OCI-LY1 (cell line): ENCODE data around the gene CCR3.

Experiments used
- H2AFZ ChIP-seq: fragments of 200-600 bp; sonication (generic), shearing (Covaris generic); 2 replicates; pipeline ENCODE4 v1.6.0; 2014; ENCODE audit warnings: antibody characterized with exemption, mild to moderate bottlenecking, low read length
- H3F3A ChIP-seq: fragments of 200-600 bp; sonication (generic), shearing (Covaris generic); 2 replicates; pipeline ENCODE4 v1.6.0; 2014; ENCODE audit warnings: mild to moderate bottlenecking, antibody characterized with exemption, low read length, moderate library complexity; ENCODE audit not compliant: insufficient read depth
- H3K27ac ChIP-seq: fragments of 200-600 bp; sonication (generic); 2 replicates; pipeline ENCODE4 v1.5.1; 2014; ENCODE audit warnings: low read length, mixed run types, mild to moderate bottlenecking, low read depth; ENCODE audit not compliant: poor library complexity, severe bottlenecking
- H3K27me3 ChIP-seq: fragments of 200-600 bp; sonication (generic); 2 replicates; pipeline ENCODE4 v1.6.0; 2014; ENCODE audit warnings: antibody characterized with exemption, mild to moderate bottlenecking, low read length, moderate library complexity; ENCODE audit not compliant: insufficient read depth
- H3K36me3 ChIP-seq: fragments of 200-600 bp; sonication (generic); 2 replicates; pipeline ENCODE4 v1.6.1; 2014; ENCODE audit warnings: mild to moderate bottlenecking, antibody characterized with exemption, low read length, moderate library complexity, mixed read lengths; ENCODE audit not compliant: insufficient read depth
- H3K4me1 ChIP-seq: fragments of 200-600 bp; sonication (generic); 2 replicates; pipeline ENCODE4 v1.5.1; 2014; ENCODE audit warnings: mild to moderate bottlenecking, low read length, moderate library complexity; ENCODE audit not compliant: insufficient read depth, severe bottlenecking
- H3K4me2 ChIP-seq: fragments of 200-600 bp; sonication (generic), shearing (Covaris generic); 2 replicates; pipeline ENCODE4 v1.6.1; 2014; ENCODE audit warnings: low read length
- H3K4me3 ChIP-seq: fragments of 200-600 bp; sonication (generic); 2 replicates; pipeline ENCODE4 v1.5.1; 2014; ENCODE audit warnings: low read length, low read depth, mild to moderate bottlenecking, mixed read lengths; ENCODE audit not compliant: poor library complexity, severe bottlenecking
- H3K79me2 ChIP-seq: fragments of 200-600 bp; shearing (Covaris generic); 2 replicates; pipeline ENCODE4 v1.6.1; 2016; ENCODE audit warnings: mixed run types, low read length, mixed read lengths; ENCODE audit not compliant: insufficient read depth
- H3K9ac ChIP-seq: fragments of 200-600 bp; sonication (generic), shearing (Covaris generic); 2 replicates; pipeline ENCODE4 v1.6.1; 2014; ENCODE audit warnings: mild to moderate bottlenecking, low read length, mixed read lengths
- H3K9me2 ChIP-seq: fragments of 200-600 bp; sonication (generic), shearing (Covaris generic); 2 replicates; pipeline ENCODE4 v1.6.1; 2014; ENCODE audit warnings: low read depth, mild to moderate bottlenecking, low read length, mixed read lengths
- H3K9me3 ChIP-seq: fragments of 200-600 bp; shearing (Covaris generic); 2 replicates; pipeline ENCODE4 v1.6.1; 2014; ENCODE audit warnings: low read length, mixed read lengths
- H4K20me1 ChIP-seq: fragments of 200-600 bp; sonication (generic), shearing (Covaris generic); 2 replicates; pipeline ENCODE4 v1.6.0; 2016; ENCODE audit warnings: mild to moderate bottlenecking, low read length; ENCODE audit not compliant: insufficient read depth
- EZH2 ChIP-seq: fragments of 200-600 bp; sonication (generic), shearing (Covaris generic); IDR thresholded peaks from 2 replicates; pipeline ENCODE4 v1.8.0; 2017; ENCODE audit warnings: borderline replicate concordance, mixed run types, mild to moderate bottlenecking, antibody characterized with exemption, low read length, moderate library complexity, mixed read lengths
- TF ChIP-seq, protein P1 (sequence below): fragments of 200-600 bp; sonication (generic), shearing (Covaris generic); IDR thresholded peaks from 2 replicates; pipeline ENCODE4 v1.5.1; 2017; ENCODE audit warnings: mild to moderate bottlenecking, antibody characterized with exemption, low read length, moderate library complexity, mixed read lengths

CCR3 gene

GRCh38 chr3:46272028-46272451, 29.8 kb downstream of the CCR3 start:
- Histone ChIP-seq H3K36me3 (no peaks in the 10 kb centered on the region), H3F3A (no peaks in the 10 kb centered on the region), H3K27ac (no peak overlapping the region), H3K4me2 (no peak overlapping the region), H3K9ac (no peak overlapping the region), H3K9me3 (no peaks in the 10 kb centered on the region), H4K20me1 (no peaks in the 10 kb centered on the region), H3K4me3 (no peak overlapping the region), H2AFZ (no peak overlapping the region), H3K79me2 (no peaks in the 10 kb centered on the region), H3K27me3 (no peaks in the 10 kb centered on the region), H3K4me1 (no peaks in the 10 kb centered on the region), H3K9me2 (no peaks in the 10 kb centered on the region)
- TF ChIP-seq EZH2, result no peak

- Histone ChIP-seq H3K4me1 (no peaks in the 10 kb centered on the region), H3K4me3 (no peak overlapping the region), H3K27me3 (no peaks in the 10 kb centered on the region), H3K79me2 (no peaks in the 10 kb centered on the region), H2AFZ (no peak overlapping the region), H3K9me2 (no peaks in the 10 kb centered on the region), H3K9me3 (0 out of 2 replicates have a peak, but pooled peaks cover 3% of the 10 kb centered on the region), H3K9ac (no peak overlapping the region), H3K36me3 (no peaks in the 10 kb centered on the region), H4K20me1 (no peaks in the 10 kb centered on the region), H3K4me2 (no peak overlapping the region), H3F3A (no peaks in the 10 kb centered on the region), H3K27ac (no peak overlapping the region)
- no peak for TF ChIP-seq EZH2
- TF ChIP-seq, protein P1, sequence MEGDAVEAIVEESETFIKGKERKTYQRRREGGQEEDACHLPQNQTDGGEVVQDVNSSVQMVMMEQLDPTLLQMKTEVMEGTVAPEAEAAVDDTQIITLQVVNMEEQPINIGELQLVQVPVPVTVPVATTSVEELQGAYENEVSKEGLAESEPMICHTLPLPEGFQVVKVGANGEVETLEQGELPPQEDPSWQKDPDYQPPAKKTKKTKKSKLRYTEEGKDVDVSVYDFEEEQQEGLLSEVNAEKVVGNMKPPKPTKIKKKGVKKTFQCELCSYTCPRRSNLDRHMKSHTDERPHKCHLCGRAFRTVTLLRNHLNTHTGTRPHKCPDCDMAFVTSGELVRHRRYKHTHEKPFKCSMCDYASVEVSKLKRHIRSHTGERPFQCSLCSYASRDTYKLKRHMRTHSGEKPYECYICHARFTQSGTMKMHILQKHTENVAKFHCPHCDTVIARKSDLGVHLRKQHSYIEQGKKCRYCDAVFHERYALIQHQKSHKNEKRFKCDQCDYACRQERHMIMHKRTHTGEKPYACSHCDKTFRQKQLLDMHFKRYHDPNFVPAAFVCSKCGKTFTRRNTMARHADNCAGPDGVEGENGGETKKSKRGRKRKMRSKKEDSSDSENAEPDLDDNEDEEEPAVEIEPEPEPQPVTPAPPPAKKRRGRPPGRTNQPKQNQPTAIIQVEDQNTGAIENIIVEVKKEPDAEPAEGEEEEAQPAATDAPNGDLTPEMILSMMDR, result peak; percentile 77
These were observed 34.3 kb downstream of the CCR3 start for GRCh38 chr3:46276497-46277099.

DNA sequence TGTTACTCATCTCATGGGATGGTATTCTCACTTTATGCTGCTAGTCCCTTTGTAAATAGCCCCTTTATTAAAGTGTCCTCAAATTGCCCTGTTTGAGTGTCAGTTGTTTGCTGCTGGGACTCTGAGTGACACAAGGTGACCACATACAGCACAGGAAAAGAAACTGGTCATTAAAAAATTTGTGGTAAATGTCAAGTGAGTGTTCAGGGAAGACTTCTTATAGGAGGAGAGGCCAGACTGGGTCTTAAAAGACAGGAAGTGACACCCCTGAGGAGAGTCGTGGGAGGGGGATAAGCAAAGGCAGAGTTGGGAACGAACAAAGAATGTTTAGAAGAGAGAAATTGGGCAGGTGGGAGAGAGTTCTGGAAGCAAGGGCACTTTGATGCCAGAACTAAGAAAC, 35.2 kb downstream of the CCR3 start:
- Histone ChIP-seq H3K27me3 (no peaks in the 10 kb centered on the region), H3K4me1 (no peaks in the 10 kb centered on the region), H3K9me2 (no peaks in the 10 kb centered on the region), H3K9ac (no peak overlapping the region), H3K36me3 (no peaks in the 10 kb centered on the region), H3F3A (no peaks in the 10 kb centered on the region), H3K27ac (no peak overlapping the region), H3K4me3 (no peak overlapping the region), H3K79me2 (no peaks in the 10 kb centered on the region), H3K4me2 (no peak overlapping the region), H3K9me3 (0 out of 2 replicates have a peak, but pooled peaks cover 3% of the 10 kb centered on the region), H4K20me1 (no peaks in the 10 kb centered on the region), H2AFZ (no peak overlapping the region)
- TF ChIP-seq EZH2, result no peak
- TF ChIP-seq, protein P1, result no peak
